Measurements from ENCODE around the gene RIC1. TPM values are rescaled to one million over a fixed set of nuclear protein-coding genes. Genes with fewer than 3 reads are reported as not detected.
"Not testable (repeated sequence)": the region's sequence is repeated elsewhere in the genome, so short reads cannot be mapped to it uniquely, and the experiment has no call there.

The RIC1 gene
- total RNA-seq, 4 donors from 2014 or later: 34.0 to 153 (median 37.3) TPM

DNA sequence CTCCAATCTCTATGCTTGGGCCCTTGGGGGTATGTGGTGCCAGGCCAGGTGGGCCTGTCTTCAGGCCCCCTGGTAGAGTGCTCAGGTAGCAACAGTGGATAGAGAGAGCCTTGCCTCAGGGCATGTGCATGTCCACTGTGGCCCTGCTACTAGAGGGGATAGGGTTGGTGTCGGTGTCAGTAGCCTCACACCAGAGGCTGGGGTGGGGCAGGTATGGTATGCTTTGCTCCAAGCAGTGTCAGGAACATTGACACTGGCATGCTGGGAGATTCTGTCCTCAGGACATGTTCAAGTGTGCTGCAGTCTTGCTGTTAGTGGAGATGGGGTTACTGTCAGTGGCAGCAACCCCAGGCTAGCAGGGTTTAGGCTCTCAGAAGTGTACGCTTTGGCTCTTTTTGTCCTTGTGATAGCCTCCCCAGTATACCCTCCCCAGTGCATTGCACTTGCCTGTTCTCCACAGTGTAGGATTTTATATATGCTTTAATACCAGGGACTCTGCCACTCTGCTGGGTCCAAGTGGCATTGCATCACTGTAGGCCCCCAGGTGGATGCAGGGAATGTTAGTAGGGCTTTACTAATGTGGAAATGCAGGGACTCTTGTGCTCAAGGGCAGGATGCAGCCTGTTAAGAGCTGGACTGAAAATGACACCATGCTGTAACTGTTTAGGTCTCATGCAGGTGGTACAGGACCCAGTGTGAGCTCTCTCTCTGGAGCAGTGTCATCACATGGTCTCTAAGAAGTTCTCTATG is 21.6 kb downstream of the RIC1 start:
- H3K4me3 ChIP-seq: no peak overlapping the region
- peaks cover 17 to 24% of the 10 kb centered on the region in 2 donors for H3K4me1 ChIP-seq
- H3K27ac ChIP-seq: no peak overlapping the region
- ATAC-seq (peak in 1 of 2 donors; percentile 21), DNase-seq (no peak)
- in situ Hi-C loops (cut with MboI; ENCODE audit: low sequenced_read_pairs in 4 of 4): no loop called here
- no peaks in the 10 kb centered on the region for H3K27me3 ChIP-seq
- TF ChIP-seq POLR2A (IDR thresholded peaks at IDR 0.05): no peak
- TF ChIP-seq, protein P1, sequence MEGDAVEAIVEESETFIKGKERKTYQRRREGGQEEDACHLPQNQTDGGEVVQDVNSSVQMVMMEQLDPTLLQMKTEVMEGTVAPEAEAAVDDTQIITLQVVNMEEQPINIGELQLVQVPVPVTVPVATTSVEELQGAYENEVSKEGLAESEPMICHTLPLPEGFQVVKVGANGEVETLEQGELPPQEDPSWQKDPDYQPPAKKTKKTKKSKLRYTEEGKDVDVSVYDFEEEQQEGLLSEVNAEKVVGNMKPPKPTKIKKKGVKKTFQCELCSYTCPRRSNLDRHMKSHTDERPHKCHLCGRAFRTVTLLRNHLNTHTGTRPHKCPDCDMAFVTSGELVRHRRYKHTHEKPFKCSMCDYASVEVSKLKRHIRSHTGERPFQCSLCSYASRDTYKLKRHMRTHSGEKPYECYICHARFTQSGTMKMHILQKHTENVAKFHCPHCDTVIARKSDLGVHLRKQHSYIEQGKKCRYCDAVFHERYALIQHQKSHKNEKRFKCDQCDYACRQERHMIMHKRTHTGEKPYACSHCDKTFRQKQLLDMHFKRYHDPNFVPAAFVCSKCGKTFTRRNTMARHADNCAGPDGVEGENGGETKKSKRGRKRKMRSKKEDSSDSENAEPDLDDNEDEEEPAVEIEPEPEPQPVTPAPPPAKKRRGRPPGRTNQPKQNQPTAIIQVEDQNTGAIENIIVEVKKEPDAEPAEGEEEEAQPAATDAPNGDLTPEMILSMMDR (IDR thresholded peaks at IDR 0.05 in 4 of 5, conservative IDR thresholded peaks at IDR 0.05 in 1 of 5): no peak
- peaks cover 0 to 3% (median 0%) of the 10 kb centered on the region in 3 donors for H3K9me3 ChIP-seq
- H3K36me3 ChIP-seq: no peaks in the 10 kb centered on the region
- intact Hi-C loops (cut with DNase I; ENCODE audit: low total_unique reads): no loop called here

DNA sequence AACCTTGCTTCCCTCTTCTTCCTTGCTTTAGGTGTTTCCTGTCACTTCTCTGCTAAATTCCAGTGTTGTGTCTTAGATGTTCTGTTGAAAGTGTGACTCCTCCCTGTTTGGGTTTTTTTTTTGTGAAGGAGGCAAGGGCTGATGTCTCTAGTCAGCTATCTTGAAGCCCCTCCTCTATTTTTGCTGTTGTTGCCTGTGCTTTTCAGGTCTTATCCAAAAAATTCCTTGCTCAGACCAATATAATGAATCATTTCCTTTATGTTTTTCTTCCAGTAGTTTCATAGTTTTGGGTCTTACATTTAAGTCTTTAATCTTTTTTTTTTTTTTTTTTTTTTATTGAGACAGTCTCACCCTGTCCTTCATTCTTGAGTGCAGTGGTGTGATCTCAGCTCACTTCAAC is 22.3 kb downstream of the RIC1 start:
- TF ChIP-seq, protein P1 (IDR thresholded peaks at IDR 0.05 in 4 of 5, conservative IDR thresholded peaks at IDR 0.05 in 1 of 5): no peak
- no peak for TF ChIP-seq POLR2A (IDR thresholded peaks at IDR 0.05)
- no peak for DNase-seq
- Histone ChIP-seq H3K4me1 (peaks cover 13 to 24% of the 10 kb centered on the region in 2 donors), H3K36me3 (no peaks in the 10 kb centered on the region), H3K27ac (no peak overlapping the region), H3K27me3 (no peaks in the 10 kb centered on the region), H3K4me3 (no peak overlapping the region), H3K9me3 (peaks cover 0 to 3% (median 0%) of the 10 kb centered on the region in 3 donors)
- in situ Hi-C loops (cut with MboI; ENCODE audit: low sequenced_read_pairs in 4 of 4) (no loop called here), intact Hi-C loops (cut with DNase I; ENCODE audit: low total_unique reads) (no loop called here)
- no peak for ATAC-seq

DNA sequence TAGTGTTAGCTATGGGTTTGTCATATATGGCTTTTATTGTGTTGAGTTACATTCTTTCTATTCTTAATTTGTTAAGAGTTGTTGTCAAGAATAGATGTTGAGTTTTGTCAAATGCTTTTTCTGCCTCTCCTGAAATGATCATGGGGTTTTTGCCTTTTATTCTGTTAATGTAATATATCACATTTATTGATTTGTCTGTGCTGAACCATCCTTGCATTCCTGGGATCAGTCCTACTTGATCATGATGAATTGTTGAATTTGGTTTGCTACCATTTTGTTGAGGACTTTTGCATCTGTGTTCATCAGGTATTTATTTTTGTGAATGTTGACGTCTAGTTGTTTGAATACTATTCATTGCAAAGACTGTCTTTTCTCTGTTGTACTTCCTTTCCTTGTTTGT is 23.9 kb downstream of the RIC1 start:
- in situ Hi-C loops (cut with MboI; ENCODE audit: low sequenced_read_pairs in 4 of 4): no loop called here
- no peak for ATAC-seq
- TF ChIP-seq, protein P1 (IDR thresholded peaks at IDR 0.05 in 4 of 5, conservative IDR thresholded peaks at IDR 0.05 in 1 of 5): no peak
- no peak for TF ChIP-seq POLR2A (IDR thresholded peaks at IDR 0.05)
- peaks cover 0 to 12% of the 10 kb centered on the region in 2 donors for H3K4me1 ChIP-seq
- no peak overlapping the region for H3K27ac ChIP-seq
- no peak overlapping the region for H3K4me3 ChIP-seq
- peaks cover 0 to 3% (median 0%) of the 10 kb centered on the region in 3 donors for H3K9me3 ChIP-seq
- peaks cover 0 to 4% of the 10 kb centered on the region in 2 donors for H3K36me3 ChIP-seq
- intact Hi-C loops (cut with DNase I; ENCODE audit: low total_unique reads): no loop called here
- no peaks in the 10 kb centered on the region for H3K27me3 ChIP-seq
- no peak for DNase-seq

DNA sequence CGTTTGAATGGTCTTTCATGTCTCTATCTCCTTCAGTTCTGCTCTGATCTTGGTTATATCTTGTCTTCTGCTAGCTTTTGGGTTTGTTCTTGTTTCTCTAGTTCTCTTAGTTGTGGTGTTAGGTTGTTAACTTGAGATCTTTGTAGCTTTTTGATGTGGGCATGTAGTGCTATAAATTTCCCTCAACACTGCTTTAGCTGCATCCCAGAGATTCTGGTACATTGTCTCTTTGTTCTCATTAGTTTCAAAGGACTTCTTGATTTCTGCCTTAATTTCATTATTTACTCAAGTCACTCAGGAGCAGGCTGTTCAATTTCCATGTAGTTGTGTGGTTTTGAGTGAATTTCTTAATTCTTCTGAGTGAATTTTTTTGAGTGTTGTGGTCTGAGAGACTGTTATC is 33.9 kb downstream of the RIC1 start:
- ATAC-seq; in situ Hi-C loops (cut with MboI; ENCODE audit: low sequenced_read_pairs in 4 of 4); H3K27ac ChIP-seq; H3K4me3 ChIP-seq; intact Hi-C loops (cut with DNase I; ENCODE audit: low total_unique reads); DNase-seq; H3K9me3 ChIP-seq; H3K4me1 ChIP-seq; H3K27me3 ChIP-seq: not testable (repeated sequence)
- H3K36me3 ChIP-seq: peaks cover 0 to 17% of the 10 kb centered on the region in 2 donors

DNA sequence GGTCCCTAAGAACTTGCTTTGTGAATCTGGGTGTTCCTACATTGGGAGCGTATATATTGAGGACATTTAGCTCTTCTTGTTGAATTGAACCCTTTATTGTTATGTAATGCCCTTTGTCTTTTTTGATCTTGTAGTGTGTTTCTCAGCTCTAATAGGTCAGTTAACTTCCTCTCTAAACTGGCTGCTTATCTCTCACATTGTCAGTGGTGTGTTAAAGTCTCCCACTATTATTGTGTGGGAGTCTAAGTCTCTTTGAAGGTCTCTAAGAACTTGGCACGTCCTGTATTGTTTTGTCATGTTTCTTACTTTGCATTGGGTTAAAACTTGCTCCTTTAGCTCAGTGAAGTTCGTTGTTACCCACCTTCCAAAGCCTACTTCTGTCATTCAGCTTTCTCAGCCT is 36.2 kb downstream of the RIC1 start:
- Histone ChIP-seq H3K27me3 (no peaks in the 10 kb centered on the region), H3K27ac (no peak overlapping the region), H3K4me3 (no peak overlapping the region), H3K4me1 (no peaks in the 10 kb centered on the region), H3K36me3 (peaks cover 0 to 13% of the 10 kb centered on the region in 2 donors), H3K9me3 (no peaks in the 10 kb centered on the region)
- DNase-seq (no peak), ATAC-seq (no peak)
- intact Hi-C loops (cut with DNase I; ENCODE audit: low total_unique reads) (no loop called here), in situ Hi-C loops (cut with MboI; ENCODE audit: low sequenced_read_pairs in 4 of 4) (no loop called here)
- TF ChIP-seq, protein P1 (IDR thresholded peaks at IDR 0.05 in 4 of 5, conservative IDR thresholded peaks at IDR 0.05 in 1 of 5): no peak
- no peak for TF ChIP-seq POLR2A (IDR thresholded peaks at IDR 0.05)
